ENCODE results near the gene DUSP22. TPM values are rescaled to one million over a fixed set of nuclear protein-coding genes. Genes with fewer than 3 reads are reported as not detected.

Gene DUSP22
- total and polyA plus RNA-seq, 7 donors = 31.6 to 58.0 (median 49.7) TPM

GRCh38 chr6:299104-299980 is 7.1 kb downstream of the DUSP22 start:
- peak; percentile 71 to 93 (median 80) for ATAC-seq

GRCh38 chr6:300026-300425 is 7.7 kb downstream of the DUSP22 start:
- Histone ChIP-seq H3K27me3 (ENCODE audit: insufficient read depth in 3 of 3, low read length in 2 of 3) (no peaks in the 10 kb centered on the region), H3K36me3 (ENCODE audit: insufficient read depth in 1 of 2, low read depth in 1 of 2) (peaks cover 0 to 3% of the 10 kb centered on the region in 2 donors), H3K9me3 (no peaks in the 10 kb centered on the region), H3K4me1 (peaks cover 47% of the 10 kb centered on the region), H3K27ac (peak overlapping the region; percentile 12), H3K4me3 (no peak overlapping the region)
- no peak for DNase-seq
- intact Hi-C loops (cut with DNase I) = no loop called here
- 85 to 91% (median 86%) methylated on average over 6 of the region's 6 CpGs for WGBS, 3 donors
- no peak for ATAC-seq
- TF ChIP-seq CTCF (IDR thresholded peaks at IDR 0.05) = no peak

More at GRCh38 chr6:299104-299980, 7.1 kb downstream of the DUSP22 start:
- Histone ChIP-seq H3K36me3 (ENCODE audit: insufficient read depth in 1 of 2, low read depth in 1 of 2) (peaks cover 0 to 3% of the 10 kb centered on the region in 2 donors), H3K27ac (peak overlapping the region; percentile 12), H3K4me3 (no peak overlapping the region), H3K27me3 (ENCODE audit: insufficient read depth in 3 of 3, low read length in 2 of 3) (no peaks in the 10 kb centered on the region), H3K9me3 (no peaks in the 10 kb centered on the region), H3K4me1 (peaks cover 52% of the 10 kb centered on the region)
- 62 to 68% (median 64%) methylated on average over 10 of the region's 10 CpGs for WGBS, 3 donors
- DNase-seq = no peak
- no peak for TF ChIP-seq CTCF (IDR thresholded peaks at IDR 0.05)
- intact Hi-C loops (cut with DNase I) = no loop called here

GRCh38 chr6:300494-301198 is 8.4 kb downstream of the DUSP22 start:
- H3K27ac ChIP-seq = no peak overlapping the region
- no peak overlapping the region for H3K4me3 ChIP-seq
- intact Hi-C loops (cut with DNase I) = no loop called here
- no peaks in the 10 kb centered on the region for H3K9me3 ChIP-seq
- H3K4me1 ChIP-seq = peaks cover 47% of the 10 kb centered on the region
- H3K27me3 ChIP-seq (ENCODE audit: insufficient read depth in 3 of 3, low read length in 2 of 3) = no peaks in the 10 kb centered on the region
- peaks cover 0 to 9% of the 10 kb centered on the region in 2 donors for H3K36me3 ChIP-seq (ENCODE audit: insufficient read depth in 1 of 2, low read depth in 1 of 2)
- ATAC-seq (no peak), DNase-seq (no peak)
- 87 to 90% (median 89%) methylated on average over 10 of the region's 10 CpGs for WGBS, 3 donors
- no peak for TF ChIP-seq CTCF (IDR thresholded peaks at IDR 0.05)

- ATAC-seq (no peak), DNase-seq (no peak)
- intact Hi-C loops (cut with DNase I) = no loop called here
- H3K36me3 ChIP-seq (ENCODE audit: insufficient read depth in 1 of 2, low read depth in 1 of 2) = peaks cover 0 to 11% of the 10 kb centered on the region in 2 donors
- no peak overlapping the region for H3K4me3 ChIP-seq
- H3K27ac ChIP-seq = no peak overlapping the region
- TF ChIP-seq CTCF (IDR thresholded peaks at IDR 0.05) = no peak
- H3K9me3 ChIP-seq = no peaks in the 10 kb centered on the region
- H3K4me1 ChIP-seq = peaks cover 38% of the 10 kb centered on the region
- WGBS, 3 donors = 86 to 94% (median 87%) methylated on average over 8 of the region's 8 CpGs
- no peaks in the 10 kb centered on the region for H3K27me3 ChIP-seq (ENCODE audit: insufficient read depth in 3 of 3, low read length in 2 of 3)
Observed at GRCh38 chr6:301526-301925, 9.2 kb downstream of the DUSP22 start.

Data from psoas muscle (tissue), 8 donors.